PC-9 (cell line): ENCODE measurements around the gene DTNBP1. TPM values are rescaled to one million over a fixed set of nuclear protein-coding genes. Genes with fewer than 3 reads are reported as not detected.

ENCODE experiments used
- BruUV-seq: library from RNA; stranded (reverse); fragments of 400-500 nt; replicated peaks from 2 replicates; lab custom pipeline; 2021; lab: Mats Ljungman, UMichigan
- CTCF ChIA-PET: fragments of 300-600 bp; sonication (Branson Sonifier 250); formaldehyde crosslinking; loops from one replicate; lab custom pipeline; 2022; ENCODE audit warnings: antibody characterized with exemption; lab: Charles Lee
- POLR2A ChIA-PET: fragments of 300-600 bp; sonication (Branson Sonifier 250); formaldehyde crosslinking; loops from one replicate; lab custom pipeline; 2022; ENCODE audit warnings: antibody characterized with exemption; ENCODE audit not compliant: unreplicated experiment; lab: Charles Lee
- DNase-seq, 2 experiments: peaks; one replicate each; pipeline versions ENCODE4 v3.0.0 to v3.0.0-alpha.2; 2015 to 2022; ENCODE audit warnings: mixed read lengths in 1 of 2
- H2AFZ ChIP-seq: fragments of 200-600 bp; sonication (generic); 2 replicates; pipeline ENCODE4 v1.8.1; 2017; ENCODE audit warnings: antibody characterized with exemption
- H3F3A ChIP-seq: fragments of 200-600 bp; sonication (generic); 2 replicates; pipeline ENCODE4 v1.8.1; 2017; ENCODE audit warnings: antibody characterized with exemption, mild to moderate bottlenecking, low read depth; ENCODE audit not compliant: insufficient read depth
- H3K27ac ChIP-seq: fragments of 200-600 bp; sonication (generic); 2 replicates; pipeline ENCODE4 v1.6.1; 2016; ENCODE audit warnings: mixed run types
- H3K27me3 ChIP-seq: fragments of 200-600 bp; sonication (generic); 2 replicates; pipeline ENCODE4 v1.6.1; 2016; ENCODE audit warnings: low read depth, mixed run types; ENCODE audit not compliant: insufficient read depth
- H3K36me3 ChIP-seq: fragments of 200-600 bp; sonication (generic); 2 replicates; pipeline ENCODE4 v1.6.1; 2016; ENCODE audit warnings: low read depth, mixed run types
- H3K4me1 ChIP-seq: fragments of 200-600 bp; sonication (generic); replicated peaks from 2 replicates; pipeline ENCODE4 v1.6.1; 2016; ENCODE audit warnings: mixed run types; ENCODE audit not compliant: insufficient read depth
- H3K4me2 ChIP-seq: fragments of 200-600 bp; sonication (generic); 2 replicates; pipeline ENCODE4 v1.6.1; 2017; ENCODE audit warnings: mixed run types
- H3K4me3 ChIP-seq: fragments of 200-600 bp; sonication (generic); 2 replicates; pipeline ENCODE4 v1.6.1; 2016; ENCODE audit warnings: mixed run types
- H3K79me2 ChIP-seq: fragments of 200-600 bp; sonication (generic); 2 replicates; pipeline ENCODE4 v1.6.1; 2017; ENCODE audit warnings: low read depth, mixed run types
- H3K9me2 ChIP-seq: fragments of 200-600 bp; sonication (generic); 2 replicates; pipeline ENCODE4 v1.8.1; 2017; ENCODE audit warnings: mild to moderate bottlenecking; ENCODE audit not compliant: insufficient read depth
- H3K9me3 ChIP-seq: fragments of 200-600 bp; sonication (generic); 2 replicates; pipeline ENCODE4 v1.8.1; 2016; ENCODE audit warnings: low read depth; ENCODE audit not compliant: insufficient read depth
- H4K20me1 ChIP-seq: fragments of 200-600 bp; sonication (generic); 2 replicates; pipeline ENCODE4 v1.8.1; 2017; ENCODE audit not compliant: insufficient read depth
- EZH2 ChIP-seq: fragments of 200-600 bp; sonication (generic); IDR thresholded peaks from 2 replicates; pipeline ENCODE4 v1.8.0; 2017; ENCODE audit warnings: antibody characterized with exemption, low read depth
- intact Hi-C: fragments of 100-400 bp; cut with micrococcal nuclease; formaldehyde crosslinking; loops from one replicate; pipeline ENCODE4 v1.10.0; 2022; ENCODE audit not compliant: unreplicated experiment
- total RNA-seq: library from RNA; stranded (reverse); gene quantifications from 2 replicates; pipeline ENCODE4 v1.2.3, GENCODE V29; 2021
- TF ChIP-seq, protein P1 (sequence below): fragments of 200-600 bp; sonication (generic); conservative IDR thresholded peaks from 2 replicates; pipeline ENCODE4 v1.6.1; 2017; ENCODE audit warnings: mixed run types, antibody characterized with exemption, mild to moderate bottlenecking, moderate library complexity

Gene DTNBP1
- total RNA-seq, 1 experiment from 2014 or later, result 9.1 TPM

DNA sequence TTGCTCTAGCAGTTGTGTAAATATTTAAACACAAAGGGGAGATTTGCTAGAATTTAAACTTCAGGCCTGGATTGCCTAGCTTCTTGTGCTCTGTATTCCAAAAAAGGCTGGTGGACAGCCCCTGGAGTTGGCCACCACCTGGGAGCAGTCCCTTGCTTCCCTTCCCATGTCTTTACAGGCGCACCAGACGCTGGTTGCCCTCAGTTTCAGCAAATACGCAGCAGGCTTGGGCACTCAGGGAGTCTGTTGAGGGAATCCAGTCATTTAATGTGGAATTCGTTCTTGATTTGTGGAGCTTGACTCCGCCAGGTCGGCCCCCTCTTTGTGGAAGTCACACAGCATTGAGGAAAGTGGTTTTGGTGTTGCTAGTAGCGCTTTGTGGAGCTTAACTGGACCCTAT, 156.8 kb downstream of the DTNBP1 start:
- Histone ChIP-seq H3K27me3 (no peaks in the 10 kb centered on the region), H3K79me2 (no peaks in the 10 kb centered on the region), H3K9me2 (no peaks in the 10 kb centered on the region), H3K4me3 (no peak overlapping the region), H2AFZ (no peak overlapping the region), H3F3A (no peaks in the 10 kb centered on the region), H3K36me3 (no peaks in the 10 kb centered on the region; the same call in 1 of the 2 replicates), H3K4me2 (no peak overlapping the region), H3K27ac (no peak overlapping the region), H3K9me3 (no peaks in the 10 kb centered on the region), H4K20me1 (peaks cover 6% of the 10 kb centered on the region), H3K4me1 (no peaks in the 10 kb centered on the region)
- no peak for TF ChIP-seq EZH2
- BruUV-seq, result no TSS peak
- intact Hi-C loops, result no loop called here
- DNase-seq, result no peak
- CTCF ChIA-PET, result no interaction called here
- POLR2A ChIA-PET, result interaction anchor here (0.9 kb wide), 1 partner anchor 158 kb away, joined by 4 read pairs; no protein-coding TSS in a partner anchor

DNA sequence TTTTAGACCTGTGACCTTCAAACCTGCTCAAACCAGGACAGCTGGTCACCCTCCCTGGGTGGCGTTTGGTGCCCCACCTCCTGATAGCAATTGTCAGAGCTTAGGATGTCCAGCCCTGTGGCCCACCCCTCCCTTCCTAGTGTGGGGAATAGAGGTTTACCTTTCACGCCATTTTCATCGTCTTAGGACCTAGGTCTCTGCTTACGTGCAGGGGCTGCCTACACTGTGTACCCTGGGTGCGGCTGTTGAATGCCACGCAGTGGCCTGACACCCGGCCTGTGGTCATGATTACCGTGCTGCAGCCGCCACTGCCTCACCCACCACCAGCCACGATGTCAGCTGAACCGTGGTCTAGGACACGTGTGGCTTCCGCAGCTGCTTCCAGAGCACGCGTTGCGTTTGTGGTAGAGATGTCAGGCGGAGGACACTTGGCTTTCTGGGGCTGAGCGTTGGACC, 157.3 kb downstream of the DTNBP1 start:
- Histone ChIP-seq H4K20me1 (peaks cover 6% of the 10 kb centered on the region), H3K9me3 (no peaks in the 10 kb centered on the region), H3K36me3 (no peaks in the 10 kb centered on the region; the same call in 1 of the 2 replicates), H3K4me1 (no peaks in the 10 kb centered on the region), H3K79me2 (no peaks in the 10 kb centered on the region), H3K4me2 (no peak overlapping the region), H3K27ac (no peak overlapping the region), H3K4me3 (no peak overlapping the region), H3K9me2 (no peaks in the 10 kb centered on the region), H3F3A (no peaks in the 10 kb centered on the region), H2AFZ (no peak overlapping the region), H3K27me3 (no peaks in the 10 kb centered on the region)
- DNase-seq, result no peak
- intact Hi-C loops, result no loop called here
- TF ChIP-seq EZH2, result no peak
- TF ChIP-seq, protein P1, sequence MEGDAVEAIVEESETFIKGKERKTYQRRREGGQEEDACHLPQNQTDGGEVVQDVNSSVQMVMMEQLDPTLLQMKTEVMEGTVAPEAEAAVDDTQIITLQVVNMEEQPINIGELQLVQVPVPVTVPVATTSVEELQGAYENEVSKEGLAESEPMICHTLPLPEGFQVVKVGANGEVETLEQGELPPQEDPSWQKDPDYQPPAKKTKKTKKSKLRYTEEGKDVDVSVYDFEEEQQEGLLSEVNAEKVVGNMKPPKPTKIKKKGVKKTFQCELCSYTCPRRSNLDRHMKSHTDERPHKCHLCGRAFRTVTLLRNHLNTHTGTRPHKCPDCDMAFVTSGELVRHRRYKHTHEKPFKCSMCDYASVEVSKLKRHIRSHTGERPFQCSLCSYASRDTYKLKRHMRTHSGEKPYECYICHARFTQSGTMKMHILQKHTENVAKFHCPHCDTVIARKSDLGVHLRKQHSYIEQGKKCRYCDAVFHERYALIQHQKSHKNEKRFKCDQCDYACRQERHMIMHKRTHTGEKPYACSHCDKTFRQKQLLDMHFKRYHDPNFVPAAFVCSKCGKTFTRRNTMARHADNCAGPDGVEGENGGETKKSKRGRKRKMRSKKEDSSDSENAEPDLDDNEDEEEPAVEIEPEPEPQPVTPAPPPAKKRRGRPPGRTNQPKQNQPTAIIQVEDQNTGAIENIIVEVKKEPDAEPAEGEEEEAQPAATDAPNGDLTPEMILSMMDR, result no peak
- BruUV-seq, result no TSS peak
- ChIA-PET POLR2A (interaction anchor here (0.9 kb wide), 1 partner anchor 158 kb away, joined by 4 read pairs; no protein-coding TSS in a partner anchor), CTCF (no interaction called here)

DNA sequence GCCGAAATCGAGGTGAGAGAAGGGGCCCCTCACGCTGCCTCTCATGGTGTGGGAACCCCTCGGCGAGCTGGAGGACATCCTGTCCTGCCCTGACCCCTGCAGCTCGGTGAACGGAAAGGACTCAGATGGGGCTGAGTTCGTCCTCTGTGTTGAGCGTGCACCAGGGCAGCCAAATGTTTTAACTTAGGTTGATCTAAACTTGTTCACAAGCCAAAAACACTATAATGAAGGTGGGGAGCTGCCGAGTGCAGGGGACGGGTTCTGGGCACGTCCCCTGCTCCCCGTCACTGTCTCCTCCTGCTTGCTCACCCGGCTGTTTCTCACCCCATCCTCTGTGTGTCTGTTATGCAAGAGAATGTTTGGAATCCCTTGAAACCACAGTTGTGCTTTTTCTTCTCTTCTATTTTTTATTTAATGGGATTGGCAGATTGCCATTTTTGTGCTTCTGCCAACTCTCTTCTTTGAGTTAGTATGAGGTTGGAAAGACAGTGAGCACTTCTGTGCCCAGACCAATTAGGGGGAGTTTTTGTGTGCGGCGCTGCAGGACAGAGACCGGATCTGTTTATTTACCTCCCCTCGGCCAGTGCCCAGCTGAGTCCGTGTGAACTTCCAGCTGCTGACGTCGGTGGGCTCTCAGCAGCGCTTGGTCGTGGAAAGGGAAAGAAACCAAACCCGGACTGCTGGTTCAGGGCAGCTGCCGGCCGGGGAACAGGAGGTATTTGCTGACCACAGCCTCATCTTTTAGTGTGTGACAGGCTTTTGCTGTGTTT, 158.1 kb downstream of the DTNBP1 start:
- intact Hi-C loops, result no loop called here
- H4K20me1 ChIP-seq, result peaks cover 6% of the 10 kb centered on the region
- H3K79me2 ChIP-seq, result no peaks in the 10 kb centered on the region
- H3K36me3 ChIP-seq, result no peaks in the 10 kb centered on the region; the same call in 1 of the 2 replicates
- ChIA-PET CTCF (interaction anchor here (0.6 to 0.7 kb wide), 2 partner anchors 15 kb away, joined by 3 to 4 read pairs; no protein-coding TSS in a partner anchor), POLR2A (no interaction called here)
- no peak overlapping the region for H3K27ac ChIP-seq
- DNase-seq, result no peak
- BruUV-seq, result no TSS peak
- H3K4me1 ChIP-seq, result no peaks in the 10 kb centered on the region
- no peak overlapping the region for H2AFZ ChIP-seq
- no peak overlapping the region for H3K4me3 ChIP-seq
- H3K9me2 ChIP-seq, result no peaks in the 10 kb centered on the region
- no peak for TF ChIP-seq EZH2
- TF ChIP-seq, protein P1, result no peak
- no peak overlapping the region for H3K4me2 ChIP-seq
- H3F3A ChIP-seq, result no peaks in the 10 kb centered on the region
- H3K27me3 ChIP-seq, result no peaks in the 10 kb centered on the region
- H3K9me3 ChIP-seq, result no peaks in the 10 kb centered on the region
